HG02759 (cell line): ENCODE data around the gene CAPN12.

Experiments
- ATAC-seq: cut with Tn5 transposase; IDR thresholded peaks from one replicate; pipeline ENCODE4 v1.9.1; 2021; ENCODE audit warnings: mild to moderate bottlenecking, moderate library complexity; ENCODE audit not compliant: unreplicated experiment

CAPN12 gene

DNA sequence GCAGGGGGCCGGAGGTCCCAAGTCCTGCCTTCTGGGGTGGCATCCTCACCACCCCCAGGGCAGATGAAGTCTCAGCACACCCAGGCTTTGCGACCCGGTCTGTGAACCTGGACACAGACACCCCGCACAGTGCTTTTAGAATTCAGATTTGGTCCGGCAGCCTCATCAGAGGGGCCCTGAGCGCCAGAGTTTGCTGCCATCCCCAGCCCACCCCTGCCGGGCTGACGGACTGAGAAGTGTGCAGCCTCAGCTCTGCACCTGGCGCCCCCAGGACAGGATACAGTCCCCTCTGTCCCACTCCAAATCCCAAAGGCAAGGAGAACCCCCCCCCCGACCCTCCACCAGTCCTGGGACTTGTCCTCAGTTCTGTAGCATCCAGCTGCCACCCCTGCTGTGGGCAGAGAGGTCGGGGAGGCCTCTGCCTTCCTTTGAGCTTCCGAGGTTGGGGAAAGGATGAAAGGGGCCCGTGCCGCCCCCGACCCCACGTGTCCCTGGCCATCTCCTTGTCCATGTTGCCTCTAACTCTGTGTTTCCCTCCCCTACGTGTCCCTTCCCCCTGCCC is 16.9 kb downstream of the CAPN12 start:
- ATAC-seq = no peak

DNA sequence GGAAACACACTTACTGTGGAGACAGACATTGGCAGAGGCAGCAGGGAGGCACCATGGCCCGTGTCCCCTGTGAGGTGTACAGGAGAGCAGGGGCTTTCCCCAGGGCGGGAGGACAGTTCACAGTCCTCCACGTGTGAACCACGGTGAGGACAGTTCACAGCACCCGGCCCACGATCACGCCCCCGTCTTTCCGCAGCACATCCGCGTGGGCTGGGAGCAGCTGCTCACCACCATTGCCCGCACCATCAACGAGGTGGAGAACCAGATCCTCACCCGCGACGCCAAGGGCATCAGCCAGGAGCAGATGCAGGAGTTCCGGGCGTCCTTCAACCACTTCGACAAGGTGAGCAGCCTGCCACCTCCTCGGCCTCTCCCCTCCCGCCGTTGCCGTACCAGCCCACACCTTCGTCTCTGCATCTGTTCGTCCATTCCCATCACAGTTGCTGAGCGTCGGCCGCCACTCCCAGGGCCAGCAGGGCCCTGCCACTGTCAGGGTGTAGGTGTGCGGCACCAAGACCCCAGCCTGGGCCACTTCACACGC is 17.4 kb downstream of the CAPN12 start:
- no peak for ATAC-seq

DNA sequence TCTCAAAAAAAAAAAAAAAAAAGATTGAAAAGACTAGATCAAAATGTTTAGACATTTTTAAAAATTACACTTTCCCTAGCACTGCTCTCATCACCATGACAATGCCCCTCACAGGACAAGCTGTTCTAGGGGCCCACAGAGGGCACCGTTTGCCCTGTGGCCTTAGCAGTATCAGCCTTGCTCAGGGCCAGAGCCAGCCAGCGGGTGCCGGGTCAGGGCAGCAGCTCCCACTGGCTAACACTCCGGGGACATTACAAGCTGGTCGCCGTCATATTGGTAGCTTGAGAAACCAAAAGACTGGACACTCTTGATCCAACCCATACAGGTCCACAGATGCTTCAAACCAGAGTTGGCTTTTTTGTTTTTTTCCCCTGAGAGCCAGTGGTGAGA is 18.0 kb downstream of the CAPN12 start:
- no peak for ATAC-seq

DNA sequence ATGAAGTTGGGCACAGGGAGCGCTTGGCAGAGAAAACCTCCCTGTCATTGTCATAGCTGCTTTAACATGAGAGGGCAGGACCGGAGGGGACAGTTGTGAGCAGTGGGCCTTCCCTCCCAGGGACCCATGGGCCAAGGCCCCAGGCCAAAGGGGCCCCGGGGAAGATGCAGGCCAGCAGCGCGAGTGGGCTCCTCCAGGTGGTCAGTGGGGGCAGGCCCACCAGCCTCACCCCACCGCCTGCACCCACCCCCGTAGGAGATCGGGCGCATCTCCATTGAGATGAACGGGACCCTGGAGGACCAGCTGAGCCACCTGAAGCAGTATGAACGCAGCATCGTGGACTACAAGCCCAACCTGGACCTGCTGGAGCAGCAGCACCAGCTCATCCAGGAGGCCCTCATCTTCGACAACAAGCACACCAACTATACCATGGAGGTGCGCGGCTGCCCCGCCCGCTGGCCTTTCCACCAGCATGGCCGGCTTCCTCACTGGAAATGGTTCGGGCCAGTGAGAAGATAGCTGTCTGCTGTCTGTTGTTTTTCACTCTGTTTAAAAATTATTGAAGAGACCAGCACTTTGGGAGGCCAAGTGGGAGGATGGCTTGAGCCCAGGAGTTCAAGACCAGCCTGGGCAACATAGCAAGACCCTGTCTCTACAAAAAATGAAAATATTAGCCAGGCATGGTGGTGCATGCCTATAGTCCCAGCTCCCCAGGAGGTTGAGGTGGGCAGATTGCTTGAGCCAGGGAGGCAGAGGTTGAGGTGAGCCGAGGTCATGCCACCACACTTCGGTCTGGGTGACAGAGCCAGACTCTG is 18.6 kb downstream of the CAPN12 start:
- no peak for ATAC-seq

DNA sequence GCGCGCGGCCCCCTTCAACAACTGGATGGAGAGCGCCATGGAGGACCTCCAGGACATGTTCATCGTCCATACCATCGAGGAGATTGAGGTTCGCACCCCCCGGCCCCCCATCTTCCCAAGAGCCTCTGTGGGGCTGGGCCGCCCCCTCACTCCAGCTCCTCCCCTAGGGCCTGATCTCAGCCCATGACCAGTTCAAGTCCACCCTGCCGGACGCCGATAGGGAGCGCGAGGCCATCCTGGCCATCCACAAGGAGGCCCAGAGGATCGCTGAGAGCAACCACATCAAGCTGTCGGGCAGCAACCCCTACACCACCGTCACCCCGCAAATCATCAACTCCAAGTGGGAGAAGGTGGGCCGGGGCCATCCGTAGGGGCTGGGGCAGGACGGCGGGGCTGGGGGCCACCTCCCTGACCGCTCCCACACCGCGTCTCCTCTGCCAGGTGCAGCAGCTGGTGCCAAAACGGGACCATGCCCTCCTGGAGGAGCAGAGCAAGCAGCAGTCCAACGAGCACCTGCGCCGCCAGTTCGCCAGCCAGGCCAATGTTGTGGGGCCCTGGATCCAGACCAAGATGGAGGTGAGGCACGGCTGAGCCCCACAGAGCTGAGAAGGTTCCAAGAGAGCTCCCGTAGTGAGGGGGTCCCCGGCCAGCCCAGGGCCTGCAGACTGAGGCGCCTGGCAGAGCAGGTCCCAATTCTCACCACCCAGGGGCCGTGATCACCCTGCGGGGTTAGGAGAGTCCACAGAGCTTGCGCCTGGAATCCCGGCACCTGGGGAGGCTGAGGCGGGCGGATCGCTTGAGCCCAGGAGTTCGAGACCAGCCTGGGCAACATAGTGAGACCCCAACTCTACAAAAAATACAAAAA is 20.1 kb downstream of the CAPN12 start:
- no peak for ATAC-seq

DNA sequence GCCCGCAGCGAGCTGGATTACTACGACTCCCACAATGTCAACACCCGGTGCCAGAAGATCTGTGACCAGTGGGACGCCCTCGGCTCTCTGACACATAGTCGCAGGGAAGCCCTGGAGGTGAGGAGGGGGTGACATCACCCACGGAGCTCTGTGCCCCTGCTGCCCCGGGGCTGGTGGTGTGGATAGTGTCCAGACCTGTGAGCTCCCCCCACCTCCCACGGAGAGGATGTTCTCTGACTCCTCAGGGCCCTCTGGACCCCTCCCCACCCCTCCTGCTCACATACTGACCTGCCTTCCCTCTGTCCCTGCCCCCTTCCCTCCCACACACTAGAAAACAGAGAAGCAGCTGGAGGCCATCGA is 20.7 kb downstream of the CAPN12 start:
- ATAC-seq = no peak

DNA sequence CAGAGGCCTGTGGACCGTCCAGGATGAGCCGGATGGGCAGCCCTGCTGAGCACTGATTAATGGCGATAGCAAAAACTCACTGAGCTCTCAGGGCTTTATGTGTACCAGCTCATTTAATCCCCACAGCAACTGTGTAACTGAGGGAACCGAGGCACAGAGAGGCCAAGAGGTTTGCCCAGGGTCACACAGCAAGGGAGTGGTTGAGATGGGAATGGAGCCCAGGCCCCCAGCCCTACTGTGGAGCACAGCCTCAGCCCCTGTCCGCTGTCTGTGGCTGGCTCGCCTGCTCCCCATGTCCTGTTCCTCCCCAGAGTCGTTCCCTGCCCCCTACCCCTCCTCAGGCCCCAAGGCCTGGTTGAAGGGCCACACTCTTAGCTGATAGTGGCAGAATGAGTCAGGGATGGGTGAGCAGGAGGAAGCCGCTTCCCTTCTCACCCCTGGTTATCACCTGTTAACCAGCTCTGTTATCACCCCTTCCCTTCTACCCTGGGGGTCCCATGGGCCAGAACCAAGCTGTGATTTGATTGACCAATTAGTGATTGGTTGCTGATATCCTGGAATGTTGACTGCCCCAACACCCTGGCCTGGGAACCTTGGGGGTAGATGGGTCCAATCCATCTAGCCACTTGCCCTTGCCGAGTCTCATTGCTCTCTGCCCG is 21.2 kb downstream of the CAPN12 start:
- ATAC-seq = no peak

DNA sequence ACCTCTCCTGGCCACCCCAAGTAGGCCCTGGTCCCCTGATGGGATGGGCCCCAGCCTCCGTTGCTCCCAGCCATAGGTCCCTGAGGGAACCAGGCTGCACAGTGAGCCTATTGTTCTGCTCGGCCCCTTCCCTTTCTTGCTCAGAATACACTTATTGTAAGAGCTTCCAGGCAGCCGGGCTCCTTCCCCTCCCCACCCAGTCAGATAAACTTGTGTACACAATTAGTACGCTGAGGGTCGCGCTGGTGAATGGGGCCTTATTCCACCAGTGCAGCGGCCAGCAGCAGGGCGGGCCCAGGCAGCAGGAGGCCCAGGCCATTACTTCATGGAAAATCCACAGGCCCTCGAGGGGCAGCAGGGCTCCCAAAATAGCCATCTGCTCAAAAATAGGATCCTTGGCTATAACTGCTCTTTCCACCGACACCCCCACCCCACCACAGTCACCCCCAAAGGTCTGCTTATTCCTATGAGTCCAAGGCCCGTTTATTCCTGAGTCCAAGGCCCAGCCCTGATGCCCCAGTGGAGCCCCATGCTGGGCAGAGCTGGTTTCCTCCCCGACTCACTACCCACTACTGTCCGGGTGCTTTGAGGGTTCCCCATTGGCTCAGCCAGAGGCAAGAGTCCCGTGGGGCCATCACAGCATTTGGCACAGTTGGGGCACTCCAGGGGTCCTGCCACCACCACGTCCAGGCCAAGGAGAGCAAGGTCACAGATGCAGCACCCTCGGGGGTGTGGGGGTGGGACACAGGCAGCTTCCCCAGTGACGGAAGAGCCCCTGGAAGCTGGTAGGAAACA is 22.1 kb downstream of the CAPN12 start:
- ATAC-seq = no peak

DNA sequence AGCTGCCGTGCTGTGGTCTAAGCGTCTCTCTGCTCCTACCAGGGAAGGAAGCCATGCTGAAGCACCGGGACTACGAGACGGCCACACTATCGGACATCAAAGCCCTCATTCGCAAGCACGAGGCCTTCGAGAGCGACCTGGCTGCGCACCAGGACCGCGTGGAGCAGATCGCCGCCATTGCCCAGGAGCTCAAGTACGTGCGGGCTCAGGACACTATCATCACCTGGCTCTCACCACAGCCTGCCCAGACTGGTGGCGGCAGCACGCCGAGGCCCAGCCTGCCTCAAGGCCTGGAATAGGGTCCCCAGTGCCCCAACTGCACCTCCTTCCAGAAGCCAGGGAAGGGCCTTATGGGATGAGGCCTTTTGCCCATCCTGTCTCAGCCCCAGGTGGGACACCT is 22.8 kb downstream of the CAPN12 start:
- ATAC-seq = no peak

DNA sequence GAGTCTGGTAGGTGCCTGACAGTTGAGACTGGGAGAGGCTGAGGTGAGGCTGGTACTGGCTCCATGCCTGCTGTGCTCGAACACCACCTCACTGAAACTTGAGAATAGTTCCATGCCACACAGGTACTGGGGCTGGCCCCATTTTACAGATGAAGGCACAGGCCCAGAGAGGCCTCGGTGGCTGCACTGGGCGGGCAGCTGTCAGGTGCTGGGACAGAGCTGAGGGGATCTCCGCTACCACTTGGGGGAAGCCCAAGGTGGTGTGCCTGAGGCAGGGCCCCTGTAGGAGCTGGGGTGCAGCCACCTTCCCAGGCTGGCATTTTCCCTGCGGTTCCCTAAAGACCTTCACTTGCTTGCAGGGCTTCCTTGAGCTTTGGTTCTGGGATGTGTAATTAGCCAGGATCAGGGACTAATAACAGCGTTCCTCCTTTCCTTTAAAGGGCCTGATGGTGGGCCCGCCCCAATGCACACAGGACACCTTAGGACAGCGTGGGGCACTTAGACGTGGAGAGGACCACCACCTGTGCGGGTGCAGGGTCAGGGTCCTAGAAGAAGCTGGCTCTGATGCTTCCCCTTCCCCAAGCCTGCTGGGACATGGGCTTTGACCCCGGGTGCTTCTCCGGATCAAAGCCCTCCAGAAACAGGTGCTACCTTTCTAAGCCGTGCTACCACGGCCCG is 23.6 kb downstream of the CAPN12 start:
- no peak for ATAC-seq

DNA sequence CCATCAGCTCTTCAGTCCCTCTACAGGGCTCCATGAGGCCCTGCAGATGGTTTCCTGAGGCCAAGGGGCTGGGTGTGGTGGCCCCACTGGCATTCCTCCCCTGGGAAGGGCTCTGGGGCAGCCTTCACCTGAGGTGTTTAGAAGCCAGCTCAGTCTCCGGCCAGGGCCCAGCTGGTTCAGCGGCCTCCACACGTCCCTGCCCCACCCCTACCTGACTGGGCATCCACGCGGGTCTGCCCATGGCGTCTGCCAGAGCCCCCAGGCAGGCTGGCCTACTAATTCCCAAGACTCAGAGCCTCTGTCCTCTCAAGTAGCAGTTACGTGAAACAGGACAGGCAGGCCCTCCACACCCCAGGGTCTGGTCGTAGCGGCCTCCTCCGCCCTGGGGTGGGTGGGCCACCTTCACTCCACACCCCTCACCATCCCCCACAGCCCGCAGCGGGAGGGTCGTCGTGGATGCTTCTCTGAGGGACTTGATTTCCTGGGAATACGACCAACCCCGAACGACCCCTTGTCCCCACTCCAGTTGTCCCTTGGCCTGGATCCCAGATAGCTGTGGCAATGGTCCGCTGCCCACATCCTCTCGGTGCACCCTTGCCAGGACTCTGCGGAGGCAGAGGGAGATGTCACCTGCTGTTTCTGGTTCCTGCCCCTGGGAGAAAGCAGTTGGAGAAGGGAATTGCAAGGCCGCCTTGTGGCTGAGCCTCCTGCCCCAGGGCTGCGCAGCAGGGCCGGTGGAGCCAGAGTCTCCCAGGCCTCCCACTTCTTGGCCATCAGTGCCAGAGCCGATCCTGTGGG is 24.3 kb downstream of the CAPN12 start:
- ATAC-seq = no peak

DNA sequence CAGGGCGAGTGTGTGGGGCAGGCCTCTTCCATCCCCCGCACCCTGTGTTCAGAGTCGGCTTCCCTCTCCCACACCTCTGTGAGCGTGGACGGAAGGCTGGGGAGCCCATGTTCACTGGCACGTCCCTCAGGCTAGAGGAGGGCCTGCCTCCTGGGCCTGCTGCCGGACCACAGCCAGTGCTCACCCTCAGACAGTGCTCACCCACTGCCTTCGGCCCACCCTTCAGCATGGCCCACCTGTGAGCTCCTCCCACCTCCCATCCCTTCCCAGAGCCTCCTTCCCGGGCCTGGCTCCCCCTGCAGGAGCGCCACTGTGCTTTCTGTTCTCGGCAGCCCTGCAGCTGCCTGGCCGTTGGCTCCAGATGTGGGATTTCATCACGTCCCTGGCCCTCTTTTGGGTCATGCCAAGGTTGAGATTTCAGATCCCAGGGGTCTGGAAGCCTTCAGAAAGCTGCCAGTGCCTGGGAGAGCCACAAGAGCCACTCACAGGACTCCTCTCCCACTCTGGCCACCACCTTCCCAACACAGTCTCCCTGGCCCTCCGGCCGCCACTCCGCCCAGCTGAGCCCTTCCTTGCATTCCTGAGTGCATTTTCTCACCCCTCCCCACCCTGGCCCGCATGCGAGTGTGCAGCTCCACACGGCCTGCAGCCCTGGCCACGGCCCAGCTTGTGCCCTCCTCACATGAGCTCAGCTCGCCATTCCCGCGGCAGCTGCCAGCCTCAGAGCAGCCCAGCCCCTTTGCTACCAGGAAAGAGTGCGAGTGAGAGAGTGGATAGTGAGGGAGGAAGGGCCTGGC is 25.3 kb downstream of the CAPN12 start:
- no peak for ATAC-seq

DNA sequence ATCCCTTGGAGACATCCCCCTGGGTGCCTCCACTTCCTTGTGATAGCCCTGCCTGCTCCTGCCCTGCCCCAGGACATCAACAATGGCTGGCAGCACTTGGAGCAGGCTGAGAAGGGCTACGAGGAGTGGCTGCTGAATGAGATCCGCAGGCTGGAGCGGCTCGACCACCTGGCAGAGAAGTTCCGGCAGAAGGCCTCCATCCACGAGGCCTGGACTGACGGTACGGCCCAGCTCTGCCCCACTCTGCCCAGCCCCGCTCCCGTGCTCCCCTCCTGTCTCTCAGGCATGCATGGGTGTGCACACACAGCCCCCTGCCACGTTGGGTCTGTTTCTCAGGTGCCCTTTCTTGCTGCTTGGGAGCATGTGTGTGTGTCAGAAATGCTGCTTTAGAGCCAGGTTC is 26.4 kb downstream of the CAPN12 start:
- ATAC-seq = no peak

DNA sequence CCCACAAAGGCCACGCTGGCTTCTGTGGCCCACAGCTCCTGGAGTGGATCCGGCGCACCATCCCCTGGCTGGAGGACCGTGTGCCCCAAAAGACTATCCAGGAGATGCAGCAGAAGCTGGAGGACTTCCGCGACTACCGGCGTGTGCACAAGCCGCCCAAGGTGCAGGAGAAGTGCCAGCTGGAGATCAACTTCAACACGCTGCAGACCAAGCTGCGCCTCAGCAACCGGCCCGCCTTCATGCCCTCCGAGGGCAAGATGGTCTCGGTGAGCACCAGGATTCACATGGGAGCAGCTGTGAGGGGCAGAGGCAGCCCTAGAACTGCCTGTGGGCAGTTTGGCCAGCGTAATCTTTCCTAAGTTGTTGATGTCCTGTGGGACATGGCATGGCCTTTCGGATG is 27.2 kb downstream of the CAPN12 start:
- no peak for ATAC-seq

DNA sequence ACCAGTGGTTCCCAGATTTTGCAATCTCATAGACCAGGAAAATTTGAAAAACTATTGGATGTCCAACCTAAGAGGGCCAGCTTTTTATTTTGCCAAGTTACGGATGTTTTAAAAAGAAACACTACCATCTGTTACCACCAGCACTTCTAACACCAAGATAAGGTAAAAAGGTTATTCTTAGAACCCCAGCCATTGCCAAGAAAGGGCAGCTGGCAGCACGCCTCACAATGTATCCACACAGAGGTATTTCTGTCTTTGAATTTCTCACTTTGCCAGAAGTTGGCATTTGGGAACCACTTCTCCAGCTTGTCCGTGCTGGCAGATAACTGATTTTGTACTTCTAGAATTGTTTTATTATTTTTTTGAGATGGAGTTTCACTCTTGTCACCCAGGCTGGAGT is 28.7 kb downstream of the CAPN12 start:
- ATAC-seq = no peak

DNA sequence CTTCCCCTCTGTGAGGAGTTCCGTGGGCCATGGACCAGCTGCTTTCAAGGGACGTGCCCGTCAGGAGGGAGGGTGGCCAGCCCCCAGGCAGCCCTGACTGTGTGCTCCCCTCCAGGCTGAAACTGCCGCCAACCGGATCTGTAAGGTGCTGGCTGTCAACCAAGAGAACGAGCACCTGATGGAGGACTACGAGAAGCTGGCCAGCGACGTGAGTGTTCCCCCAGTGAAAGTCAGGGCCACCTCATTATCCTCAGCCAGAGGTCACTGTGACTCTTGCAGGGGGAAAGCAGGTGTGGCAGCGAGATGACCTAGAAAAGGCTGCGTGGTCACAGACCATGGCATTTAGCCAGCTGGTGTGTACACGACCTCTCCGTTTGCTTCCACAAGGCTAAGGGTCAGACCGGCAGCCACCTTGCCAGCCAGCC is 29.9 kb downstream of the CAPN12 start:
- no peak for ATAC-seq

DNA sequence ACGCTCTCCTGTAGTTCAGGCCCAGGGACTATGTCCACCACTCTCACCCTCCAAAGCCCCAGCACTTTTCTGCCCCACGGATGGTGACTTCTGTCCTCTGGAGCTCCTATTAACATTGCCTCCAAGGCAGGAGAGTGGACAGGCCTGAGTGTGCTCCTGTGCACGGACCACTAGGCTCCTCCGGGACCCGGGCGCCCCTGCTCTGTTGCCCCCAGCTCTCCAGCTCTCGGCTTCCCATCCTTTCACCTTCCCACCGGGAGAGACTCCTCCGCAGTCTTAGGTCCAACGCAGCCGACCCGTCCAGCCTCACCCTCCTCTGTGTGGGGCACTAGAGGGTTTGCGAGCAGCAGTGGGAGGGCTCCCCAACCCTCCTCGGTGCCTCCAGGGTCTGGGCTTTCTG is 30.4 kb downstream of the CAPN12 start:
- no peak for ATAC-seq

DNA sequence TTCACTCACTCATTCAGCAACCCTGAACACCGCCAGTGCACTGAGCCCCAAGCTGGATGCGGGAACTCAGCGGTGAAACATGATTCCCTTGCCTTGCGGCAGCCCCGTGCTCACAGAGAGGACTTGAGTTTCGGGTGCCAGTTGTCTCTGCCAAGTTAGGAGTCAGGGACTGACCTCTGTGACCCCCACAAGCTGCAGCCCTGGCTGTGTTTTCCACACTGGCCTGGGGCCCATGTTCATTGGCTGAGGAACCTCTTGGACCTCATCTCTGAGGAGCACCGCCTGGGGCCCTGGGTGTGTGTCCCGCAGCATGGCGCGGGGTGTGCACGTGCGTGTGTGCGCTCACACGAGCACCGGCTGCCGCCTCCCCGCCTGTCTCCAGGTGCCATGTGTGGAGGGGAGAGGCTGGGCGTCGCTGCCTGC is 31.0 kb downstream of the CAPN12 start:
- ATAC-seq = no peak
